ENCODE measurements around the gene TMEM181. TPM values are rescaled to one million over a fixed set of nuclear protein-coding genes. Genes with fewer than 3 reads are reported as not detected.

Gene TMEM181
- total and polyA plus RNA-seq, 2 donors (not counting 1 experiment from before 2014, with no cell fraction given): 2.8 to 9.3 TPM

DNA sequence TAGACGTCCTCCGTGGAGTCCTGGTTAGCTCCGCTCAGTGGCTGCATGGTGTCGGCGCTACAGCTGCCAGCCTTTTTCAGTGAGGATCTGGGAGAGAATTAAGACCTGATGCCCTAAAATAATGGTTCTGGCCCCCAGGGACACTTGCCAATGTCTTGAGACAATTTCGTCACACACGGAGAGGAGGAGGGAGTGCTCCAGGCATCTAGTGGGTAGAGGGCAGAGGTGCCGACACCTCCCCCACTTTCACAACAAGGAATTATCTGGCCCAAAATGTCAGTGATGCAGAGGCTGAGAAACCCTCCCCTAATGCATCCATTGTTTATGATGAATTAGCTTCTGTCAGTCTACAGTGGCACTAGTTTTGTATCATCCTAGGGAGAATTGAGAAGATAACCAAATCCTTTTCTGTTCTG is 24.4 kb downstream of the TMEM181 start:
- POLR2A ChIA-PET: no interaction called here
- no peak for DNase-seq
- H3K27me3 ChIP-seq (replicated peaks in 1 of 4; ENCODE audit: control extremely low read depth in 1 of 4, control insufficient read depth in 3 of 4, insufficient read depth in 4 of 4, low read length in 3 of 4): no peaks in the 10 kb centered on the region
- intact Hi-C loops (cut with micrococcal nuclease): no loop called here
- no peak overlapping the region for H2AFZ ChIP-seq (ENCODE audit: insufficient read depth, low read depth, low read length, poor library complexity, severe bottlenecking)
- CTCF ChIA-PET: no interaction called here
- H3K79me2 ChIP-seq (ENCODE audit: control insufficient read depth, insufficient read depth, low read length): no peaks in the 10 kb centered on the region
- H3K9me3 ChIP-seq (ENCODE audit: control extremely low read depth in 1 of 3, control insufficient read depth in 2 of 3, insufficient read depth in 1 of 3, low read length in 2 of 3): peaks cover 0 to 3% (median 0%) of the 10 kb centered on the region in 3 donors
- WGBS (ENCODE audit: insufficient coverage): 96% methylated on average over 7 of the region's 8 CpGs
- ATAC-seq (ENCODE audit: low read depth): no peak
- H3K4me3 Mint-ChIP-seq: no peak overlapping the region
- peaks cover 7% of the 10 kb centered on the region for H4K20me1 ChIP-seq (ENCODE audit: control insufficient read depth, insufficient read depth, low read length, poor library complexity, severe bottlenecking)
- no peak overlapping the region for H3K4me2 ChIP-seq (replicated peaks; ENCODE audit: low read depth, low read length, poor library complexity, severe bottlenecking)
- peaks cover 2 to 36% of the 10 kb centered on the region in 2 experiments for H3K36me3 ChIP-seq (replicated peaks in 1 of 2; ENCODE audit: control extremely low read depth in 1 of 2, control insufficient read depth in 1 of 2, extremely low read depth in 1 of 2, insufficient read depth in 2 of 2, low read length in 1 of 2)
- no peak overlapping the region for H3K27ac ChIP-seq (ENCODE audit: low read length in 2 of 2)
- no peaks in the 10 kb centered on the region for H3K27me3 Mint-ChIP-seq
- H3K9ac ChIP-seq (ENCODE audit: low read length): no peak overlapping the region
- no peaks in the 10 kb centered on the region for H3K9me3 Mint-ChIP-seq (ENCODE audit: insufficient read depth)
- H3K27ac Mint-ChIP-seq: no peak overlapping the region
- TF ChIP-seq, protein P1, sequence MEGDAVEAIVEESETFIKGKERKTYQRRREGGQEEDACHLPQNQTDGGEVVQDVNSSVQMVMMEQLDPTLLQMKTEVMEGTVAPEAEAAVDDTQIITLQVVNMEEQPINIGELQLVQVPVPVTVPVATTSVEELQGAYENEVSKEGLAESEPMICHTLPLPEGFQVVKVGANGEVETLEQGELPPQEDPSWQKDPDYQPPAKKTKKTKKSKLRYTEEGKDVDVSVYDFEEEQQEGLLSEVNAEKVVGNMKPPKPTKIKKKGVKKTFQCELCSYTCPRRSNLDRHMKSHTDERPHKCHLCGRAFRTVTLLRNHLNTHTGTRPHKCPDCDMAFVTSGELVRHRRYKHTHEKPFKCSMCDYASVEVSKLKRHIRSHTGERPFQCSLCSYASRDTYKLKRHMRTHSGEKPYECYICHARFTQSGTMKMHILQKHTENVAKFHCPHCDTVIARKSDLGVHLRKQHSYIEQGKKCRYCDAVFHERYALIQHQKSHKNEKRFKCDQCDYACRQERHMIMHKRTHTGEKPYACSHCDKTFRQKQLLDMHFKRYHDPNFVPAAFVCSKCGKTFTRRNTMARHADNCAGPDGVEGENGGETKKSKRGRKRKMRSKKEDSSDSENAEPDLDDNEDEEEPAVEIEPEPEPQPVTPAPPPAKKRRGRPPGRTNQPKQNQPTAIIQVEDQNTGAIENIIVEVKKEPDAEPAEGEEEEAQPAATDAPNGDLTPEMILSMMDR (IDR thresholded peaks at IDR 0.05): no peak
- TF ChIP-seq EZH2 (IDR thresholded peaks at IDR 0.05; ENCODE audit: borderline replicate concordance, insufficient read depth, low read depth, low read length, poor library complexity, severe bottlenecking): no peak
- H3K4me1 ChIP-seq (ENCODE audit: control insufficient read depth in 2 of 2, insufficient read depth in 2 of 2, low read length in 2 of 2): no peaks in the 10 kb centered on the region
- no peaks in the 10 kb centered on the region for H3K4me1 Mint-ChIP-seq
- H3K4me3 ChIP-seq (ENCODE audit: control extremely low read depth in 1 of 5, extremely low read depth in 1 of 5, insufficient read depth in 1 of 5, low read depth in 2 of 5, low read length in 4 of 5): no peak overlapping the region

DNA sequence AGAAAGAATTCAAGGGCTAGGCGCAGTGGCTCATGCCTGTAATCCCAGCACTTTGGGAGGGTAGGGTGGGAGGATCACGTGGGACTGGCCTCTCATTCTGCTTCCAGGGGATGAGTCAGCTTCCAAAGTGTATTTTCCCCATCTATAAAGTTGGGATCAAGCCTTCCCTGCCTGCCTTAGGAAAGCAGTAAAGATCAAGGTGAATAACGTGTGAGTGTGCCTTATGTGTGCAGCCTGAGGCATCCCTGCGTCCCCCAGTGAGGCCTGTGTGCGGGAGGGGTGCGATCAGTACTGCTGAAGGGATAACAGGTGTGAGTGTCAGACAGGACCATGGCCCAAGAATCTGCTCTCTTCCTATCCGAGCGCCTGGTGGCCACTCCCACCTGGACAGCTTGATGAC is 26.8 kb downstream of the TMEM181 start:
- Histone ChIP-seq H3K27ac (ENCODE audit: low read length in 2 of 2) (no peak overlapping the region), H3K9me3 (ENCODE audit: control extremely low read depth in 1 of 3, control insufficient read depth in 2 of 3, insufficient read depth in 1 of 3, low read length in 2 of 3) (peaks cover 0 to 3% (median 0%) of the 10 kb centered on the region in 3 donors), H3K36me3 (replicated peaks in 1 of 2; ENCODE audit: control extremely low read depth in 1 of 2, control insufficient read depth in 1 of 2, extremely low read depth in 1 of 2, insufficient read depth in 2 of 2, low read length in 1 of 2) (peaks cover 4 to 55% of the 10 kb centered on the region in 2 experiments), H3K4me3 (ENCODE audit: control extremely low read depth in 1 of 5, extremely low read depth in 1 of 5, insufficient read depth in 1 of 5, low read depth in 2 of 5, low read length in 4 of 5) (no peak overlapping the region), H3K79me2 (ENCODE audit: control insufficient read depth, insufficient read depth, low read length) (no peaks in the 10 kb centered on the region), H4K20me1 (ENCODE audit: control insufficient read depth, insufficient read depth, low read length, poor library complexity, severe bottlenecking) (no peaks in the 10 kb centered on the region), H3K4me1 (ENCODE audit: control insufficient read depth in 2 of 2, insufficient read depth in 2 of 2, low read length in 2 of 2) (no peaks in the 10 kb centered on the region), H3K27me3 (replicated peaks in 1 of 4; ENCODE audit: control extremely low read depth in 1 of 4, control insufficient read depth in 3 of 4, insufficient read depth in 4 of 4, low read length in 3 of 4) (no peaks in the 10 kb centered on the region), H3K9ac (ENCODE audit: low read length) (no peak overlapping the region), H3K4me2 (replicated peaks; ENCODE audit: low read depth, low read length, poor library complexity, severe bottlenecking) (no peak overlapping the region), H2AFZ (ENCODE audit: insufficient read depth, low read depth, low read length, poor library complexity, severe bottlenecking) (no peak overlapping the region)
- intact Hi-C loops (cut with micrococcal nuclease): no loop called here
- Mint-ChIP-seq H3K9me3 (ENCODE audit: insufficient read depth) (no peaks in the 10 kb centered on the region), H3K27me3 (no peaks in the 10 kb centered on the region), H3K4me3 (no peak overlapping the region), H3K27ac (no peak overlapping the region), H3K4me1 (no peaks in the 10 kb centered on the region)
- CTCF ChIA-PET: no interaction called here
- 99% methylated on average over 6 of the region's 8 CpGs for WGBS (ENCODE audit: insufficient coverage)
- POLR2A ChIA-PET: no interaction called here
- DNase-seq (no peak), ATAC-seq (ENCODE audit: low read depth) (no peak)
- TF ChIP-seq, protein P1 (IDR thresholded peaks at IDR 0.05): no peak
- TF ChIP-seq EZH2 (IDR thresholded peaks at IDR 0.05; ENCODE audit: borderline replicate concordance, insufficient read depth, low read depth, low read length, poor library complexity, severe bottlenecking): no peak
